Panc1 (cell line): Measurements from ENCODE around the gene NUP93. TPM values are rescaled to one million over a fixed set of nuclear protein-coding genes. Genes with fewer than 3 reads are reported as not detected.

Experiments used
- ATAC-seq: fragments of 200-7000 bp; cut with Tn5 transposase; 2 replicates; pipeline ENCODE4 v1.9.1; 2020; ENCODE audit warnings: mild to moderate bottlenecking, moderate library complexity
- BruUV-seq: library from RNA; stranded (reverse); fragments of 400-500 nt; replicated peaks from 2 replicates; lab custom pipeline; 2021; lab: Mats Ljungman, UMichigan
- CTCF ChIA-PET: fragments of 300-600 bp; sonication (Branson Sonifier 250); formaldehyde crosslinking; loops from one replicate; lab custom pipeline; 2022; ENCODE audit warnings: antibody characterized with exemption; lab: Charles Lee
- POLR2A ChIA-PET: fragments of 300-600 bp; sonication (Branson Sonifier 250); formaldehyde crosslinking; loops from one replicate; lab custom pipeline; 2022; ENCODE audit warnings: antibody characterized with exemption; lab: Charles Lee
- DNase-seq: peaks from one replicate; pipeline ENCODE4 v3.0.0-alpha.2; 2010; ENCODE audit warnings: low read depth, low spot score
- H3K27ac ChIP-seq: 2 replicates; pipeline ENCODE4 v1.5.1; 2011; ENCODE audit warnings: mild to moderate bottlenecking, low read length, inconsistent platforms
- H3K27me3 ChIP-seq: fragments of 200-500 bp; sonication (Bioruptor generic); 2 replicates; pipeline ENCODE4 v1.6.0; 2014; ENCODE audit warnings: low read length, inconsistent platforms; ENCODE audit not compliant: control insufficient read depth, insufficient read depth
- H3K36me3 ChIP-seq: fragments of 200-500 bp; sonication (Bioruptor generic); 2 replicates; pipeline ENCODE4 v1.5.1; 2014; ENCODE audit warnings: inconsistent platforms, mild to moderate bottlenecking, low read length, moderate library complexity; ENCODE audit not compliant: control insufficient read depth, insufficient read depth
- H3K4me1 ChIP-seq: 2 replicates; pipeline ENCODE4 v1.5.1; 2011; ENCODE audit warnings: inconsistent platforms, mild to moderate bottlenecking, low read length, moderate library complexity; ENCODE audit not compliant: control insufficient read depth, insufficient read depth
- H3K4me3 ChIP-seq, 2 experiments: 2 replicates each; pipeline ENCODE4 v1.5.1; 2011 to 2012; ENCODE audit warnings: low read depth in 2 of 2, low read length in 2 of 2, mild to moderate bottlenecking in 2 of 2, inconsistent platforms in 1 of 2, moderate library complexity in 1 of 2
- H3K9me3 ChIP-seq: fragments of 200-500 bp; sonication (Bioruptor generic); 2 replicates; pipeline ENCODE4 v1.5.1; 2014; ENCODE audit warnings: low read depth, mild to moderate bottlenecking, inconsistent platforms, low read length, moderate library complexity; ENCODE audit not compliant: control insufficient read depth, insufficient read depth
- POLR2AphosphoS5 ChIP-seq: IDR thresholded peaks from 2 replicates; pipeline ENCODE4 v1.6.1; 2012; ENCODE audit warnings: mild to moderate bottlenecking, low read depth, low read length, moderate library complexity
- SIN3A ChIP-seq: IDR thresholded peaks from 2 replicates; pipeline ENCODE4 v1.6.1; 2012; ENCODE audit warnings: low read depth, mild to moderate bottlenecking, low read length, moderate library complexity, borderline replicate concordance; ENCODE audit not compliant: insufficient read depth
- TCF7L2 ChIP-seq: IDR thresholded peaks from 2 replicates; pipeline ENCODE4 v1.6.1; 2011; ENCODE audit warnings: mild to moderate bottlenecking, low read depth, low read length, inconsistent platforms
- in situ Hi-C: cut with HindIII; loops from 2 replicates; pipeline ENCODE4 v1.10.0; 2016; ENCODE audit warnings: low sequenced_read_pairs, low pct_unique_long_range_greater_than_20kb
- intact Hi-C: fragments of 100-400 bp; cut with micrococcal nuclease; formaldehyde crosslinking; loops from one replicate; pipeline ENCODE4 v1.10.0; 2022; ENCODE audit not compliant: unreplicated experiment
- total RNA-seq: library from RNA; stranded (reverse); gene quantifications from one replicate; pipeline ENCODE4 v1.2.1, GENCODE V29; 2021; ENCODE audit not compliant: unreplicated experiment
- TF ChIP-seq, protein P1 (sequence below), 2 experiments: IDR thresholded peaks; 2 replicates each; pipeline ENCODE4 v1.6.1; 2011 to 2012; ENCODE audit warnings: low read depth in 2 of 2, control low read depth in 1 of 2, low read length in 1 of 2, mild to moderate bottlenecking in 1 of 2, moderate library complexity in 1 of 2; ENCODE audit not compliant: insufficient read depth in 1 of 2
- TF ChIP-seq, protein P2 (sequence below): fragments of 450-650 bp; IDR thresholded peaks from 2 replicates; pipeline ENCODE4 v1.5.1; 2017; ENCODE audit warnings: mild to moderate bottlenecking

The NUP93 gene
- total RNA-seq, 1 experiment from 2014 or later, result 88.5 TPM

DNA sequence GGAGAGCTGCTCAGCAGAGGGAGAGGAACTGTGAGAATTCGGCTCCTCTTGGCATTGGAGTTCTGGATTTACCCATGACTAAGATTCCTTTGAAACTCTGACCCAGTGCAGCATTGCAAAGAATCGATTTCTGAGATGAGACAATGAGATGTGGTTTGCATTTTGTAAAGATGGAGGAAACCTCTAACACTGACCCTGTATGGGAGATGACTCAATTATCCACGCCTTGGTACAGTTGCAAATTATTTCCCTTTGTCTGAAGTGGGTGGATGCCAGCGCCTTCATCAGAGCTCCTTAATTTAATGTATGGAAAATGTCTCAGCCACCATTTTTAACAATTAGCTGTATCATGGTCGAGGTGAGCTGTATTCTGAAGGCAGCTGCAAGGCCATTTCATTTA, 53.4 kb downstream of the NUP93 start:
- TF ChIP-seq, protein P1, sequence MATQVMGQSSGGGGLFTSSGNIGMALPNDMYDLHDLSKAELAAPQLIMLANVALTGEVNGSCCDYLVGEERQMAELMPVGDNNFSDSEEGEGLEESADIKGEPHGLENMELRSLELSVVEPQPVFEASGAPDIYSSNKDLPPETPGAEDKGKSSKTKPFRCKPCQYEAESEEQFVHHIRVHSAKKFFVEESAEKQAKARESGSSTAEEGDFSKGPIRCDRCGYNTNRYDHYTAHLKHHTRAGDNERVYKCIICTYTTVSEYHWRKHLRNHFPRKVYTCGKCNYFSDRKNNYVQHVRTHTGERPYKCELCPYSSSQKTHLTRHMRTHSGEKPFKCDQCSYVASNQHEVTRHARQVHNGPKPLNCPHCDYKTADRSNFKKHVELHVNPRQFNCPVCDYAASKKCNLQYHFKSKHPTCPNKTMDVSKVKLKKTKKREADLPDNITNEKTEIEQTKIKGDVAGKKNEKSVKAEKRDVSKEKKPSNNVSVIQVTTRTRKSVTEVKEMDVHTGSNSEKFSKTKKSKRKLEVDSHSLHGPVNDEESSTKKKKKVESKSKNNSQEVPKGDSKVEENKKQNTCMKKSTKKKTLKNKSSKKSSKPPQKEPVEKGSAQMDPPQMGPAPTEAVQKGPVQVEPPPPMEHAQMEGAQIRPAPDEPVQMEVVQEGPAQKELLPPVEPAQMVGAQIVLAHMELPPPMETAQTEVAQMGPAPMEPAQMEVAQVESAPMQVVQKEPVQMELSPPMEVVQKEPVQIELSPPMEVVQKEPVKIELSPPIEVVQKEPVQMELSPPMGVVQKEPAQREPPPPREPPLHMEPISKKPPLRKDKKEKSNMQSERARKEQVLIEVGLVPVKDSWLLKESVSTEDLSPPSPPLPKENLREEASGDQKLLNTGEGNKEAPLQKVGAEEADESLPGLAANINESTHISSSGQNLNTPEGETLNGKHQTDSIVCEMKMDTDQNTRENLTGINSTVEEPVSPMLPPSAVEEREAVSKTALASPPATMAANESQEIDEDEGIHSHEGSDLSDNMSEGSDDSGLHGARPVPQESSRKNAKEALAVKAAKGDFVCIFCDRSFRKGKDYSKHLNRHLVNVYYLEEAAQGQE (IDR thresholded peaks at IDR 0.05; ENCODE audit: insufficient read depth in 1 of 2, low read depth in 2 of 2, low read length in 1 of 2), result no peak
- CTCF ChIA-PET, result interaction anchor here (0.6 kb wide), 1 partner anchor 246 kb away, joined by 7 read pairs; no protein-coding TSS in a partner anchor
- POLR2A ChIA-PET, result no interaction called here
- no peak overlapping the region for H3K4me3 ChIP-seq
- no peaks in the 10 kb centered on the region for H3K27me3 ChIP-seq
- no peak overlapping the region for H3K27ac ChIP-seq
- no peaks in the 10 kb centered on the region for H3K9me3 ChIP-seq
- BruUV-seq, result no TSS peak
- H3K4me1 ChIP-seq, result no peaks in the 10 kb centered on the region; the same call in 1 of the 2 replicates
- ATAC-seq (no peak), DNase-seq (no peak)
- H3K36me3 ChIP-seq, result no peaks in the 10 kb centered on the region
- in situ Hi-C loops (no loop called here), intact Hi-C loops (no loop called here)

- no peaks in the 10 kb centered on the region; the same call in 1 of the 2 replicates for H3K4me1 ChIP-seq
- BruUV-seq, result no TSS peak
- no peak for DNase-seq
- CTCF ChIA-PET, result no interaction called here
- intact Hi-C loops (no loop called here), in situ Hi-C loops (no loop called here)
- H3K4me3 ChIP-seq, result no peak overlapping the region
- POLR2A ChIA-PET, result interaction anchor here (0.6 kb wide), 1 partner anchor 236 kb away, joined by 3 read pairs; no protein-coding TSS in a partner anchor
- no peaks in the 10 kb centered on the region for H3K36me3 ChIP-seq
- no peaks in the 10 kb centered on the region for H3K27me3 ChIP-seq
- no peak overlapping the region for H3K27ac ChIP-seq
- no peaks in the 10 kb centered on the region for H3K9me3 ChIP-seq
- no peak for ATAC-seq
- no peak for TF ChIP-seq POLR2AphosphoS5
- no peak for TF ChIP-seq SIN3A
- TF ChIP-seq, protein P2, sequence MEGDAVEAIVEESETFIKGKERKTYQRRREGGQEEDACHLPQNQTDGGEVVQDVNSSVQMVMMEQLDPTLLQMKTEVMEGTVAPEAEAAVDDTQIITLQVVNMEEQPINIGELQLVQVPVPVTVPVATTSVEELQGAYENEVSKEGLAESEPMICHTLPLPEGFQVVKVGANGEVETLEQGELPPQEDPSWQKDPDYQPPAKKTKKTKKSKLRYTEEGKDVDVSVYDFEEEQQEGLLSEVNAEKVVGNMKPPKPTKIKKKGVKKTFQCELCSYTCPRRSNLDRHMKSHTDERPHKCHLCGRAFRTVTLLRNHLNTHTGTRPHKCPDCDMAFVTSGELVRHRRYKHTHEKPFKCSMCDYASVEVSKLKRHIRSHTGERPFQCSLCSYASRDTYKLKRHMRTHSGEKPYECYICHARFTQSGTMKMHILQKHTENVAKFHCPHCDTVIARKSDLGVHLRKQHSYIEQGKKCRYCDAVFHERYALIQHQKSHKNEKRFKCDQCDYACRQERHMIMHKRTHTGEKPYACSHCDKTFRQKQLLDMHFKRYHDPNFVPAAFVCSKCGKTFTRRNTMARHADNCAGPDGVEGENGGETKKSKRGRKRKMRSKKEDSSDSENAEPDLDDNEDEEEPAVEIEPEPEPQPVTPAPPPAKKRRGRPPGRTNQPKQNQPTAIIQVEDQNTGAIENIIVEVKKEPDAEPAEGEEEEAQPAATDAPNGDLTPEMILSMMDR, result no peak
- TF ChIP-seq, protein P1 (IDR thresholded peaks at IDR 0.05; ENCODE audit: insufficient read depth in 1 of 2, low read depth in 2 of 2, low read length in 1 of 2), result no peak
- no peak for TF ChIP-seq TCF7L2
These were observed 55.4 kb downstream of the NUP93 start for GRCh38 chr16:56785317-56785716.
